ENCODE measurements around the gene KLK12.
A peak's percentile ranks its signal among the peaks of the same experiment; 100 is the strongest.

KLK12 gene

GRCh38 chr19:51020988-51021651 is 13.7 kb downstream of the KLK12 start (continued):
- TF ChIP-seq ZNF645 (tag by site-specific recombination; IDR thresholded peaks at IDR 0.05) (no peak), GLIS1 (tag by site-specific recombination; IDR thresholded peaks at IDR 0.05) (peak; percentile 70), ZBTB17 (tag by site-specific recombination; IDR thresholded peaks at IDR 0.05) (peak; percentile 89), RBAK (tag by site-specific recombination; IDR thresholded peaks at IDR 0.05) (no peak), ZBTB44 (tag by site-specific recombination; IDR thresholded peaks at IDR 0.05) (peak; percentile 24; the same call in 1 of the 2 replicates), KLF1 (tag by site-specific recombination; IDR thresholded peaks at IDR 0.05) (no peak), ZNF585B (tag by site-specific recombination; IDR thresholded peaks at IDR 0.05) (no peak), ZNF311 (tag by site-specific recombination; IDR thresholded peaks at IDR 0.05; ENCODE audit: borderline replicate concordance) (no peak), ZNF174 (tag by site-specific recombination; IDR thresholded peaks at IDR 0.05) (0 out of 2 replicates have a peak, but pooled peaks have one; percentile 23), ZNF837 (tag by site-specific recombination; IDR thresholded peaks at IDR 0.05) (no peak), PATZ1 (tag by site-specific recombination; IDR thresholded peaks at IDR 0.05) (no peak), OSR2 (tag by site-specific recombination; IDR thresholded peaks at IDR 0.05) (peak; percentile 38; the same call in 1 of the 2 replicates), SETDB1 (IDR thresholded peaks at IDR 0.05; ENCODE audit: insufficient read length, low read length) (no peak), ZSCAN23 (tag by site-specific recombination; IDR thresholded peaks at IDR 0.05) (no peak), ZBTB10 (tag by site-specific recombination; IDR thresholded peaks at IDR 0.05) (no peak), ZBTB21 (tag by site-specific recombination; IDR thresholded peaks at IDR 0.05) (no peak)

GRCh38 chr19:51019544-51019925 is 15.3 kb downstream of the KLK12 start, which contains the start of gene KLK10:
TSS of gene KLK10 (minus strand) at chr19:51019709. CDS start at chr19:51019130, 579 bp downstream.
- Histone ChIP-seq H3K4me1 (ENCODE audit: control insufficient read depth, insufficient read depth, low read length) (no peaks in the 10 kb centered on the region; the same call in 1 of the 2 replicates), H3K9me3 (ENCODE audit: control insufficient read depth, insufficient read depth, low read depth, low read length) (no peaks in the 10 kb centered on the region), H3K27ac (ENCODE audit: extremely low read depth, low read depth, low read length) (no peak within 1 kb of the TSS), H3K4me3 (ENCODE audit: low read depth, low read length) (no peak within 1 kb of the TSS), H3K36me3 (ENCODE audit: control insufficient read depth in 2 of 2, insufficient read depth in 1 of 2, low read length in 2 of 2) (no peaks in the 10 kb centered on the region)
- POLR2A ChIA-PET, result interaction anchor here (0.7 to 1.0 kb wide), 2 partner anchors 215 to 228 kb away, joined by 3 to 4 read pairs; no protein-coding TSS in a partner anchor
- CTCF ChIA-PET, result interaction anchor here (0.9 to 8.5 kb wide), 3 partner anchors 9 to 167 kb away, joined by 4 to 177 read pairs (median 6); no protein-coding TSS in a partner anchor
- TF ChIP-seq ZNF473 (tag by site-specific recombination; IDR thresholded peaks at IDR 0.05), result no peak
- TF ChIP-seq PRDM2 (tag by site-specific recombination; IDR thresholded peaks at IDR 0.05; ENCODE audit: borderline replicate concordance), result no peak
- no peak for TF ChIP-seq ZNF747 (tag by site-specific recombination; IDR thresholded peaks at IDR 0.05)
- TF ChIP-seq ZNF341 (tag by site-specific recombination; IDR thresholded peaks at IDR 0.05; ENCODE audit: low read depth), result no peak
- TF ChIP-seq ZSCAN18 (tag by site-specific recombination; IDR thresholded peaks at IDR 0.05), result no peak
